Measurements from ENCODE around the gene NSD2.
"Not testable (repeated sequence)": the region's sequence is repeated elsewhere in the genome, so short reads cannot be mapped to it uniquely, and the experiment has no call there.

The NSD2 gene

GRCh38 chr4:1987721-1988326, 116.6 kb downstream of the NSD2 start:
- DNase-seq, result no peak

GRCh38 chr4:1988327-1988724, 117.1 kb downstream of the NSD2 start:
- no peak for DNase-seq

- DNase-seq, result no peak
Observed at GRCh38 chr4:1989533-1990347, 118.5 kb downstream of the NSD2 start.

- no peak for DNase-seq
Observed at GRCh38 chr4:1990348-1990645, 119.1 kb downstream of the NSD2 start.

- no peak for DNase-seq
Observed at GRCh38 chr4:1990676-1991075, 119.5 kb downstream of the NSD2 start.

GRCh38 chr4:1991087-1991486, 119.9 kb downstream of the NSD2 start:
- DNase-seq, result no peak

GRCh38 chr4:1991596-1992434, 120.6 kb downstream of the NSD2 start:
- DNase-seq, result no peak

GRCh38 chr4:1992468-1993168, 121.4 kb downstream of the NSD2 start:
- no peak for DNase-seq

- DNase-seq, result no peak
Observed at GRCh38 chr4:1993169-1993516, 122.0 kb downstream of the NSD2 start.

- not testable (repeated sequence) for DNase-seq
Observed at GRCh38 chr4:1993718-1994516, 122.7 kb downstream of the NSD2 start.

- DNase-seq, result no peak
Observed at GRCh38 chr4:1994938-1995337, 123.7 kb downstream of the NSD2 start.

- DNase-seq, result no peak
Observed at GRCh38 chr4:1996866-1997611, 125.8 kb downstream of the NSD2 start.

GRCh38 chr4:1997712-1998111, 126.5 kb downstream of the NSD2 start:
- no peak for DNase-seq

- no peak for DNase-seq
Observed at GRCh38 chr4:1998296-1998695, 127.1 kb downstream of the NSD2 start.

GRCh38 chr4:1999308-1999707, 128.1 kb downstream of the NSD2 start:
- not testable (repeated sequence) for DNase-seq

- DNase-seq, result not testable (repeated sequence)
Observed at GRCh38 chr4:2003361-2003760, 132.2 kb downstream of the NSD2 start.

GRCh38 chr4:2006367-2006766, 135.2 kb downstream of the NSD2 start:
- DNase-seq, result no peak

- DNase-seq, result no peak
Observed at GRCh38 chr4:2006956-2007653, 135.9 kb downstream of the NSD2 start.

- DNase-seq, result no peak
Observed at GRCh38 chr4:2007804-2008670, 136.8 kb downstream of the NSD2 start.

- DNase-seq, result no peak
Observed at GRCh38 chr4:2008671-2008920, 137.4 kb downstream of the NSD2 start.

Measured in stimulated activated CD4-positive, alpha-beta T cell treated with anti-CD3 and anti-CD28 coated beads, Interleukin-2, amount 100 ng/mL, for 48 hours (primary cell).